Activated CD4-positive, alpha-beta T cell treated with anti-CD3 and anti-CD28 coated beads, Interleukin-10, Interleukin-2, amounts not matched to agents 100 ng/mL and 50 ng/mL, durations not matched to agents 16 hours and 8 hours (primary cell): ENCODE results near the gene PAPPA2.
"Not testable (repeated sequence)": the region's sequence is repeated elsewhere in the genome, so short reads cannot be mapped to it uniquely, and the experiment has no call there.

Source experiments
- DNase-seq: peaks from one replicate; pipeline ENCODE4 v3.0.0-alpha.2; 2020

Gene PAPPA2

GRCh38 chr1:176556288-176556687 is 93.3 kb downstream of the PAPPA2 start:
- no peak for DNase-seq

DNA sequence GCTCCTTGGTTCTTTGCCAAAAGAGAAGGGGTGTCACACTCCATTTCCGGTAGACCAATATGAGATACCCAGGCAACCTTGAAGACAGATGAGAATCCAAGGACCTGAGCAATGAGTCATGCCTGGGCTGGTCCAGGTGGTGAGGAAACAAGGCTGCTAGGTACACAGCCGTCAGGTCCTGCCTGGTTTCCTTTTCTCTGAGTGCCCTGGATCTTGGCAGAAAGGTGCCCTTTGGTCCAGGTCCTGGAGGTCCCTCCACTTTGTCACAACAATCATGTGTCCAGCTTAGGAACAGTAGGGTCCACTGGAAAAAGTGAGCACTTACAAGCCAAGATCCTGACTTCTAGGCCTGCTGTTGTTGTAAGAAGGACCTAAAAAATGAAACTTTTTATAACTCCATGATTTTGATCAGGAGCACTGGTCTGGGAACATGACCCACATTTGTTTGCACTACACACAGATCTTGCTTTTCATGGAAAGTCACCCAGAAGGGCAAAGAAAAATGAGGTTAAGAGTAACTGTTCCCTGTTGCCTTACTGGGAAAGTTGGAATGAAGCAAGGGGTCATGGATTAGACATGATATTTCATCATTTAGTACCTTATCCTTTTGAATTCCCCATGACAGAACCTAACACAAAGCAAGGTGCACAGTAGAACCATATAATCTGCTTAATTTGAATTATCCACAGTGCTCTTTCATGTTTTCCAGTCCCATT is 94.7 kb downstream of the PAPPA2 start:
- no peak for DNase-seq

DNA sequence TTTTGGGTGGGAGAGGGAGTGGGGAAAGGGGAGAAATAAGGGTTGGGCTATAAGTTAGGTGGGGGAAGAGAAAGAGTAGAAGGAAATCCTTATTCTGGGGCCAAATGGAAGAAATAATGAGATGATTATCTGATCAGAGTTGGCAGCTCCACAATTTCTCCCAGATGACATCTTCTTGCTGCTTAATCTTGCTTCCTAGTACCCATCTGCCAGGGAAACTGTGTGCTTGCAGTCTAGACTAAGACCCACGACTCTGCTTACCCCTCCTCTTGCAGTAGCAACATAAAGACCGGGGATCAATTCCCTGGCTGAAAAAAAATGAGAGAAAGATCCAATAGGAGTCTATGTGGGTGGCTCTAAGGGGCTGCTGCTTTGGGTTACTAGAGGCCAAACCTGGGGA is 95.6 kb downstream of the PAPPA2 start:
- no peak for DNase-seq

GRCh38 chr1:176559474-176559873 is 96.5 kb downstream of the PAPPA2 start:
- DNase-seq: no peak

- peak; percentile 42 for DNase-seq
Observed at GRCh38 chr1:176559878-176560277, 96.9 kb downstream of the PAPPA2 start.

DNA sequence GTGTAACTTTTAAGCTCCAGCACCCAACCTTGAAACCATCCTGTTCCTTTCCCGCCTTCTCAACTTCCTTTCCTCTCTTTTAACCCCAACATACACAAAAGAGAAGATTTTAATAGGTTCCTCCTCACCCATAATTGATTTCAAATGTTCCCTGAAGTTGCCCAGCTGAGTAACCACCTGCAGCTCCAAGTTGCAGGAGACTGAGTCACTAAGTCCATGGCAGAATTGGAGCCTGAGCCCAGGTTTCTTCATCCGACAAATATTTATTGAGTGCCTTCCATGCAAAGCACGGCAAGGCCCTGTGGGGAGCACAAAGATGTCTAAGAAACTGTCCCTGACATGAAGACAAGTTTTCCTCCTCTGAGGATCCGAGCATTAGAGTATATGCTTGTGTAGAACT is 97.7 kb downstream of the PAPPA2 start:
- no peak for DNase-seq

GRCh38 chr1:176561761-176562160 is 98.8 kb downstream of the PAPPA2 start:
- not testable (repeated sequence) for DNase-seq

- no peak for DNase-seq
Observed at GRCh38 chr1:176566004-176566975, 103.3 kb downstream of the PAPPA2 start.

DNA sequence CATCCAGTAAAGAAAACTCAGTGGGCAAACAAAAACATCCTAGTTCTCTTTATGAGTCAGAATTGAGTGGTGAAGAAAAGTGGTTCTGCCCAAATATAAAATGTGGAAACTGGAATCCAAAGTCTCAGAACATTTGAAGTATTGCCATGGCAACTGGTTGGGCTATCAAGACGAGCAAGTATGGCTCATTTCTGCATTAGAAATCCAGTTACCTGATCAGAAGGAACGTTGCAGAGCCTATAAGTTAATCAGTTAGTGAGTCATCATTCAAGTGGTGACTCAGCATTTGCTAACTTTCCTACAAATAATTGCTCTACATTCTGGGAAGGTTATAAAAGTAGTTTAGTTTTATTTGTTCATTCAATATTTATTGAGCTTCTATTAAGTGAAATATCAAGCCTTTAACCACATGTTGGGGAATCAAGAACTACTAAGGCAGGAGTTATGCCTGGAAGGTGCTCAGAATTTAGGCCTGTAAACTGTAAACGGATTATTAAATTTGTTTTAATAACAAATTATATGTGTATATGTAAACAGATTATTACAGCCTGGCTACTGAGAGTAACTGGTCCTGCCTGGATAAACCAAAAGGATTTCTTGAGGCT is 104.3 kb downstream of the PAPPA2 start:
- DNase-seq: no peak

DNA sequence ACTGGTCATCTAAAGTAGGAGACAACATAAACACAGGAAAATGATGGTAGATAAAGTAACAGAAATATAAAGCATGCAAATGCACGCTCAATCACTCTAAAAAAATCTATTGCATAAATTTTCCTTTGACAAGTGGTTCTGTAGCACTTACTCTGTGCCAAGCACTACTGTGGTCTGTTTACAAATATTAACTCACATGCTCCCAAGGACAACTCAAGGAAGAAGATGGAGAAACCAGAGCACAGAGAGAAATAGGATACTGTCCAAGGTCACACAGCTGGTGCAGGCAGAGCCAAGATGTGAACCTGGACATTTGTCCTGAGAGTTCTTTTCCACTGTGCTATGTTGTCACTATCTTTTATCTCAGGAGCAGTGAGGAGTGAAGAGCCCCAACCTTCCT is 105.2 kb downstream of the PAPPA2 start:
- DNase-seq: no peak

DNA sequence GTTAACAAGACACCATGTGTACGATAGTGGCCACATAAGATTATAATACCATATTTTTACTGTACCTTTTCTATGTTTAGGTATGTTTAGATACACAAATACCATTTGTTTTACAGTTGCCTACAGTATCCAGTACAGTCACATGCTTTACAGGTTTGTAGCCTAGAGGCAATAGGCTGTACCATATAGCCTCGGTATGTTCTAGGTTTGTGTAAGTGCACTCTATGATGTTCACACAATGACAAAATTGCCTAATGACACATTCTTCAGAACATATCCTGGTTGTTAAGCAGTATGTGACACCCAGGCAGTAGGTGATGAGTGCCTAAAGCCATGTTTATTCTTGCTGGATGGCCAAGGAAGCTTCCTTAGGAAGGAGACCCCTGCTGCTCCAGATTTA is 111.8 kb downstream of the PAPPA2 start:
- DNase-seq: no peak

GRCh38 chr1:176575991-176576390 is 113.0 kb downstream of the PAPPA2 start:
- no peak for DNase-seq

DNA sequence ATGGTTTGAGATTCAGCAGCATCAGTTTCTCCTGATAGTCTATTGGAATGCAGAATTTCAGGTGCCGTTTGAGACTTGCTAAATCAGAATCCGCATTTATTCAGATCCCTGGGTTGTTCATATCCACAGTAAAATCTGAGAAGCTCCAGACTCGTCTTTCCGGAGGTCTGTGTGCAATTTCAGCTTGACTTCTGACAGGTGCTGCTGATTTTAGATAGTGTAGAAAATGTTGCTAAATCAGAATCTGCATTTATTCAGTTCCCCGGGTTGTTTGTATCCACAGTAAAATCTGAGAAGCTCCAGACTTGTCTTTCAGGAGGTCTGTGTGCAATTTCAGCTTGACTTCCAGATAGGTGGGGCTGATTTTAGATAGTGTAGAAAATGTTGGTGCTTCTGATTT is 113.7 kb downstream of the PAPPA2 start:
- DNase-seq: no peak

- no peak for DNase-seq
Observed at GRCh38 chr1:176577646-176578197, 114.7 kb downstream of the PAPPA2 start.

DNA sequence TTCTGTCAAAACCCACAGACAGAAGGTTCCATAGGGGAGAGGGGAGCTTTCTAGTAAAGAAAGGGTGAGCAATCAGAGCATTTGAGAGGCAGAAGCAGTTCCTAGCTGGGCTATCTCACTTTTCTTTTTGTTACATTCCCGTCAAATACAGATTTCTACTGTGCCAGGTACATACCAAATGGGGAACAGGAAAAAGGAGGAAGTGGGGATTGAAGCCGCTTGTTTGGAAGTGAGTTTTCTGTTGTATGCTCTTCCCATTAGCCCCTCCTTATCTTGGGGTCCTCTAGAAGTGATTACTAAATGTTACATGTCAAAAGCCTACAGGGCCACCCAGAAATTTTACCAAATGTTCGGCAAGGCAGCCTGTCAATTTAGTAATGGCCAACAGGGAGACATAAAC is 116.1 kb downstream of the PAPPA2 start:
- no peak for DNase-seq

GRCh38 chr1:176595217-176595616 is 132.2 kb downstream of the PAPPA2 start:
- no peak for DNase-seq

- no peak for DNase-seq
Observed at GRCh38 chr1:176601348-176601747, 138.4 kb downstream of the PAPPA2 start.

DNA sequence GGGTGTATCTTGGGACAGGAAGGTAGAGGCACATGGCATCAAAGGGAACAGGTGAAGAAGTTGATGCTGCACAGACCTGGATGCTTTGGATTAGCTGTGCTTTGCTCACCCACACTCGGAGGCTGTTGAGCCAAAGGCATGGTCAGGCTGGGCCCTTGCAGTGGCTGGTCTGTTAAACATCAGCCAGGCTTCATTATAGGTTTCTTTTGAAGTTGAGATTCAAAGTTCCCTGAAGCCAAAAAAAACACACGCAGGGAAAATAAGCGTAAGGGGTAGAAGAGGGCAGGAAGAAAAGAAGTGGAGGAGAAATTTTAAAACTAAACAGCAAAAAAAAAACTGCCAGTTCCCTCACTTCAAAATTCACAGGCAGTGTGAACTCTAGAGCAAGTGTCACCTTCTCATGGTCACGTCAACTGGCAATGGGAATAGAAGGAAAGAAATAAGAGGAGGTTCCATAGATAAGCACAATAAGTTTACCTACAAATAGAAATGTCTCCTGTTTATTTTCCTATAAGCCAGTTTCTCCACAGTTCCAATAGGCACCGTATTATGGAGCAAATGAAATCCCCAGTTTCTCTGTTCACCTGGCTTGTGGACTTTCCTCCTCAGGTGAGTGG is 139.5 kb downstream of the PAPPA2 start:
- no peak for DNase-seq

DNA sequence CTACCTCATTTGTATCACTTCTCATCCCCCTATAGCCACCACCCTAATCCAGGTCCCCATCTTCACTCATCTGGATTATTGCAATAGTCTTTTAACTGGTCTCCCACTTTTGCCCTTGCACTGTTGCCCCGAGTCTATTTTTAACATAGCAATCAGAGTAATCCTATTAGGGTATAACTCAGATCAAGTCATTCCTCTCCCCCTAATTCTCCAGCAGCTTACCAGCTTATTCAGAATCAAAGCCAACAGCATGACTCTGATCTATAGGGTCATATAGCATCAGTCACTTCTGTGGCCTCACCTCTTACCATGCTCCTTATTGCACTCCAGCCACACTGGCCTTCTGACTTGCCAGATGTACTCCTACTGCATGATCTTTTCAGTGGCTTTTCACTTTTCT is 140.7 kb downstream of the PAPPA2 start:
- no peak for DNase-seq

GRCh38 chr1:176604461-176604860 is 141.5 kb downstream of the PAPPA2 start:
- DNase-seq: no peak

DNA sequence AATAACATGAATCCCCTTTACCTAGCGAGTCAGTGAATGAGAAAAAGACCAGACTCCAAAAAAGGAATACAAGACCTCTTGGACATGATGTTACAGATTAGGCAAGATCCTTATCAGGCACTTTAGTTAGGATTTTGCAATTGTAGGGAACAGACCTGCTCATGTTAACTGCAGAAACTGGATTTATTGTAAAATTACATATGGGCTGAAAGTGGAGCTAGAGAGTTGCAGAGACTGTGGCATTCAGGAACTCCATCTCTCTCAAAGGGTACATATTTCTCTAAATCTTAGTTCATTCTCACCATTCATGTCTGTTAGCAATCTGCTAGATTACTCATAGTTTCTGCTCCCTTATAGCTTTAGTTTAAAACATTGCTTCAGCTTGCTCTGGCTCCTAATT is 142.2 kb downstream of the PAPPA2 start:
- DNase-seq: no peak

DNA sequence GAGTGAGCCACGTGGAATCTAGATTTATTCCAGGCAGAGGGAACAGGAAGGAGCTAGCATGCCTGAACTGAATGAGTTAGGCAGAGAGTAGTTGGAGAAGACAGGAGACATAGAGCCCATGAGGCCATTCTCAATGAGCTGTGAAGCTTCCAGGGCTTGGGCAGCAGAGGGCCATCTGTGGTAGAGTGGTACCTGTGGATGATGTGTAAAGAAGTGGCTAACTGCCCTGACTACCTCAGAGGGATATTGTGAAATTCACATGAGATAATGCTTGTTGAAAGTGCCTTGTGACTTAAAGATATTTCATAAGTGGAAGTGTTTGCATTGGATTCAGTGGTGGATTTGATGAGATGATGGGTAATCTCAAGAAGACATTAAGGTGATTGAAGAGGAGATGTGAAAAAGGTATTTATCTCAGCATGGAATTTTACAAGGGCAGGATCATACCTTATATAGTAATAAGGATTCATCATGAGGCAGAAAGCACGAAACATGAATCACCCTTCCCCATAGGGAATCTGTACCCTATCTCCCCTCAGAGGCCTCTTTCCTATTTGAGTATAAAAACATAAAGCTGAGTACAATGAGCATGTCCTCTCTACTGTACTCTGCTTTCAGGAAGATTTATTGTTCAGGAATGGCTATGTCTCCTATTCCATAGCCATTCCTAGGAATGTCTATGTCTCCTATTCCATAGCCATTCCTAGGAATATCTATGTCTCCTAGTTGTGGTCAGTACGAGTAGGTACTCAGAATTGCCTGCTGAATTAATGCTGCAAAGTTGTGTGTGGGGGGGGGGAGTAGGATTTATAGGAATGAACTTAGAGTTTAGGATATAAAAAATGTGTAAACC is 146.8 kb downstream of the PAPPA2 start:
- DNase-seq: no peak
